Keratinocyte (primary cell): ENCODE measurements around the gene CCDC182. TPM values are rescaled to one million over a fixed set of nuclear protein-coding genes. Genes with fewer than 3 reads are reported as not detected.

Source experiments
- DNase-seq: peaks from one replicate; pipeline ENCODE4 v3.0.0-alpha.2; 2011; ENCODE audit warnings: low read depth, missing footprints, low spot score
- FAIRE-seq: peaks from 2 replicates; lab custom pipeline; 2011; peaks lifted over from hg19 to GRCh38; lab: Jason Lieb, UNC
- H2AFZ ChIP-seq: 2 replicates; pipeline ENCODE4 v1.6.0; 2012; ENCODE audit warnings: low read length, control low read depth, inconsistent platforms; ENCODE audit not compliant: control insufficient read depth
- H3K27ac ChIP-seq: 2 replicates; pipeline ENCODE4 v1.5.1; 2011; ENCODE audit warnings: low read length; ENCODE audit not compliant: control insufficient read depth, insufficient read depth
- H3K27me3 ChIP-seq: 3 replicates; pipeline ENCODE4 v1.6.0; 2011; ENCODE audit warnings: low read length; ENCODE audit not compliant: control insufficient read depth, insufficient read depth; ENCODE audit errors: extremely low read depth
- H3K36me3 ChIP-seq, 2 experiments: 2 replicates in 1 of 2; 3 replicates in 1 of 2; pipeline ENCODE4 v1.5.1; 2011; ENCODE audit warnings: low read length in 2 of 2, mild to moderate bottlenecking in 1 of 2; ENCODE audit not compliant: control insufficient read depth in 2 of 2, insufficient read depth in 2 of 2; ENCODE audit errors: extremely low read depth in 1 of 2
- H3K4me1 ChIP-seq: 3 replicates; pipeline ENCODE4 v1.5.1; 2011; ENCODE audit warnings: low read length; ENCODE audit not compliant: control insufficient read depth, insufficient read depth; ENCODE audit errors: extremely low read depth
- H3K4me2 ChIP-seq: 3 replicates; pipeline ENCODE4 v1.6.0; 2011; ENCODE audit warnings: low read depth, low read length; ENCODE audit not compliant: control insufficient read depth, insufficient read depth; ENCODE audit errors: extremely low read depth
- H3K4me3 ChIP-seq, 3 experiments: fragments of 200-600 bp in 1 of 3; sonication (generic) in 1 of 3; 2 replicates in 2 of 3; 3 replicates in 1 of 3; pipeline ENCODE4 v1.5.1; 2011 to 2016; ENCODE audit warnings: low read length in 3 of 3, mild to moderate bottlenecking in 3 of 3, control low read depth in 2 of 3, inconsistent platforms in 1 of 3, low read depth in 1 of 3, mixed read lengths in 1 of 3, mixed run types in 1 of 3, moderate library complexity in 1 of 3; ENCODE audit not compliant: control insufficient read depth in 2 of 3, insufficient read depth in 2 of 3; ENCODE audit errors: extremely low read depth in 1 of 3
- H3K79me2 ChIP-seq: 2 replicates; pipeline ENCODE4 v1.6.0; 2012; ENCODE audit warnings: low read length; ENCODE audit not compliant: control insufficient read depth, insufficient read depth
- H3K9ac ChIP-seq: 3 replicates; pipeline ENCODE4 v1.6.0; 2011; ENCODE audit warnings: low read length; ENCODE audit not compliant: control insufficient read depth, insufficient read depth; ENCODE audit errors: extremely low read depth
- H3K9me1 ChIP-seq: 3 replicates; pipeline ENCODE4 v1.6.0; 2011; ENCODE audit warnings: low read length; ENCODE audit not compliant: control insufficient read depth, insufficient read depth; ENCODE audit errors: extremely low read depth
- H3K9me3 ChIP-seq: 2 replicates; pipeline ENCODE4 v1.5.1; 2012; ENCODE audit warnings: low read depth, low read length; ENCODE audit not compliant: control insufficient read depth
- H4K20me1 ChIP-seq: 3 replicates; pipeline ENCODE4 v1.6.0; 2011; ENCODE audit warnings: low read length; ENCODE audit not compliant: control insufficient read depth, insufficient read depth; ENCODE audit errors: extremely low read depth
- EZH2 ChIP-seq: IDR thresholded peaks from one replicate; pipeline ENCODE4 v1.6.1; 2012; ENCODE audit warnings: inconsistent platforms, mild to moderate bottlenecking, low read length, moderate library complexity
- dilution Hi-C: fragments of 300-500 bp; cut with MboI; formaldehyde crosslinking; loops from one replicate; pipeline ENCODE4 v1.7.0; 2020; ENCODE audit warnings: low sequenced_read_pairs; ENCODE audit not compliant: extremely low pct_ligation_motif_present
- polyA plus RNA-seq, 5 experiments: library from polyadenylated mRNA; depleted of rRNA in 3 of 5; stranded (reverse) in 3 of 5; stranded (forward) in 1 of 5; unstranded in 1 of 5; fragments of >200 nt; gene quantifications; 1 replicate in 1 of 5; 2 replicates in 3 of 5; 3 replicates in 1 of 5; pipeline versions ENCODE4 v1.2.1 to v1.2.3, GENCODE V29; 2011 to 2012; ENCODE audit warnings: missing spikeins in 2 of 5, low read depth in 1 of 5, low replicate concordance in 1 of 5
- TF ChIP-seq, protein P1 (sequence below), 3 experiments: IDR thresholded peaks in 1 of 3; conservative IDR thresholded peaks in 1 of 3; optimal IDR thresholded peaks in 1 of 3; 2 replicates in 2 of 3; 3 replicates in 1 of 3; pipeline versions ENCODE3 to v1.5.1; 2011; ENCODE audit warnings: low read length in 3 of 3, mild to moderate bottlenecking in 3 of 3, moderate library complexity in 2 of 3, control low read depth in 1 of 3, inconsistent platforms in 1 of 3; ENCODE audit not compliant: insufficient read depth in 2 of 3; ENCODE audit errors: extremely low read depth in 1 of 3

The CCDC182 gene
- polyA plus RNA-seq, 1 donor (not counting 4 experiments of a cell fraction or from before 2014, with no cell fraction given) = not detected

DNA sequence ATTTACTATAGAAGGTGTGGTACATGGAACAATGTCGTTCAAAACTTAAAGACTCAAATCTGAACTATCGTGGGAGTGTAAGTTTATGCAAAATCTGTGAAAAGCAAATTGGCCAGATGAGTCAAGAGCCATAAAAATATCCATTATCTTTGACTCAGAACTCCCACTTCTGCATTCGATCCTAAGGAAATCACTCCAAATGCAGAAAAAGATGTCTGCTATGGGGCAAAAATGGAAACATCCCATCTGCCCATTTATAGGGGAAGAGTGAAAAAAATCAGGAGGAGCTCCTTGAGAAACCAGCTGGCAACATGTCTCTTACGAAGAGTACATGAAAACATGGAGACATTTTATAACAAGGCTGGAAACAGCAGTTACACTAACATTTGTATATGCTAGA lies 43.6 kb upstream of the CCDC182 start:
- Histone ChIP-seq H3K9ac (no peak overlapping the region), H3K9me1 (no peaks in the 10 kb centered on the region), H3K36me3 (no peaks in the 10 kb centered on the region), H3K79me2 (no peaks in the 10 kb centered on the region), H4K20me1 (no peaks in the 10 kb centered on the region), H3K4me2 (no peak overlapping the region), H3K27me3 (peaks cover 36% of the 10 kb centered on the region), H2AFZ (no peak overlapping the region), H3K27ac (no peak overlapping the region), H3K4me1 (no peaks in the 10 kb centered on the region), H3K9me3 (no peaks in the 10 kb centered on the region), H3K4me3 (no peak overlapping the region)
- dilution Hi-C loops = no loop called here
- DNase-seq = no peak
- no peak for TF ChIP-seq EZH2
- TF ChIP-seq, protein P1, sequence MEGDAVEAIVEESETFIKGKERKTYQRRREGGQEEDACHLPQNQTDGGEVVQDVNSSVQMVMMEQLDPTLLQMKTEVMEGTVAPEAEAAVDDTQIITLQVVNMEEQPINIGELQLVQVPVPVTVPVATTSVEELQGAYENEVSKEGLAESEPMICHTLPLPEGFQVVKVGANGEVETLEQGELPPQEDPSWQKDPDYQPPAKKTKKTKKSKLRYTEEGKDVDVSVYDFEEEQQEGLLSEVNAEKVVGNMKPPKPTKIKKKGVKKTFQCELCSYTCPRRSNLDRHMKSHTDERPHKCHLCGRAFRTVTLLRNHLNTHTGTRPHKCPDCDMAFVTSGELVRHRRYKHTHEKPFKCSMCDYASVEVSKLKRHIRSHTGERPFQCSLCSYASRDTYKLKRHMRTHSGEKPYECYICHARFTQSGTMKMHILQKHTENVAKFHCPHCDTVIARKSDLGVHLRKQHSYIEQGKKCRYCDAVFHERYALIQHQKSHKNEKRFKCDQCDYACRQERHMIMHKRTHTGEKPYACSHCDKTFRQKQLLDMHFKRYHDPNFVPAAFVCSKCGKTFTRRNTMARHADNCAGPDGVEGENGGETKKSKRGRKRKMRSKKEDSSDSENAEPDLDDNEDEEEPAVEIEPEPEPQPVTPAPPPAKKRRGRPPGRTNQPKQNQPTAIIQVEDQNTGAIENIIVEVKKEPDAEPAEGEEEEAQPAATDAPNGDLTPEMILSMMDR (optimal IDR thresholded peaks at IDR 0.05 in 1 of 3, IDR thresholded peaks at IDR 0.05 in 1 of 3, conservative IDR thresholded peaks at IDR 0.05 in 1 of 3; ENCODE audit: extremely low read depth in 1 of 3, insufficient read depth in 2 of 3, low read length in 3 of 3) = no peak
- no peak for FAIRE-seq

GRCh38 chr17:57785022-57785421 lies 39.9 kb upstream of the CCDC182 start:
- Histone ChIP-seq H3K4me1 (peaks cover 3% of the 10 kb centered on the region), H3K79me2 (no peaks in the 10 kb centered on the region), H3K9ac (no peak overlapping the region), H3K27ac (no peak overlapping the region), H3K4me2 (no peak overlapping the region), H3K36me3 (no peaks in the 10 kb centered on the region), H3K27me3 (peaks cover 37% of the 10 kb centered on the region), H2AFZ (no peak overlapping the region), H3K9me3 (no peaks in the 10 kb centered on the region), H3K9me1 (no peaks in the 10 kb centered on the region), H4K20me1 (no peaks in the 10 kb centered on the region), H3K4me3 (no peak overlapping the region)
- DNase-seq (no peak), FAIRE-seq (no peak)
- TF ChIP-seq, protein P1 (optimal IDR thresholded peaks at IDR 0.05 in 1 of 3, IDR thresholded peaks at IDR 0.05 in 1 of 3, conservative IDR thresholded peaks at IDR 0.05 in 1 of 3; ENCODE audit: extremely low read depth in 1 of 3, insufficient read depth in 2 of 3, low read length in 3 of 3) = no peak
- TF ChIP-seq EZH2 = no peak
- dilution Hi-C loops = no loop called here
